Activated CD4-positive, alpha-beta T cell treated with anti-CD3 and anti-CD28 coated beads for 48 hours (primary cell): ENCODE data around the gene STC2.
"Not testable (repeated sequence)": the region's sequence is repeated elsewhere in the genome, so short reads cannot be mapped to it uniquely, and the experiment has no call there.

Experiments
- DNase-seq: peaks from one replicate; pipeline ENCODE4 v3.0.0-alpha.2; 2020

Gene STC2

DNA sequence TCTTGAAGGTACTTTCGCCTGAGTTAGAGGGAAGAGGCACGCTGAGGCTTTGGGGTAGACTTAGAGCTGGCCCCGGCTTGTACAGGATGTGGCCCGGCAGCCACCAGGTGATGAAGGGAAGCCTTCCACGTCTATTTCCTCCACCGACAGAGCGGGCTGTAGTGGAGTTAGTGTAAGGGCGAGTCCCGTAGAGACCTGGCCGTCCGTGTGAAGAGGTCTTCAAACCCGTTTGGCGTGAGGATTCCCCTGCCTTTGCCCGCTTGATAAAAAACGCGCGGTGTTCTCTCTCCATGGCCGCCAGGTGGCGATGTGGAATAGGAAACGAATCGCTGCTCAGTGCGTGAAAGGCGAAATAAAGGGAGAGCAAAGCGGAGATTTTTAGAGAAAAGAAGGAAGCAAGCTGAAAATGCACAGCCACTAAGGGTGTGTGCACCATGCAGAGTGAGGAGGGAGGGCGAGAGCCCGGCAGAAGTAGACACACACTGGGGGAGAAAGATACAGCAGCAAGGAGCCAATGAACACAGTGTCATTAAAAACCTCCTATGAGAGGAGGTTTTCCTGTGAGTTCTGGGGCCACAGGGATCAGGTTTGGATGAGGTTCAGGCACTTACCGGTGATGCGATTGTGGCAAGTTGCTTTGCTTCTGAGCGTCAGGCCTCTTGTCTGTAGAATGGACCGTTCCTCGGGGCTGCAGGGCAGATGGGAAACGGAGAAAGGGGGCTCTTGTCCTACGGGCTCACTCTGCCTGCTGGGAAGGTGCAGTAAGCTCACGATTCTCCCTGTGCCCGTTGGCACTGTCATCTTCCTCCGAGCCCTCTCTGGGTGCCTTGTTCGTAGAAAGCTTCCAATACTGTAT, 34.2 kb downstream of the STC2 start:
- DNase-seq = peak; percentile 82

DNA sequence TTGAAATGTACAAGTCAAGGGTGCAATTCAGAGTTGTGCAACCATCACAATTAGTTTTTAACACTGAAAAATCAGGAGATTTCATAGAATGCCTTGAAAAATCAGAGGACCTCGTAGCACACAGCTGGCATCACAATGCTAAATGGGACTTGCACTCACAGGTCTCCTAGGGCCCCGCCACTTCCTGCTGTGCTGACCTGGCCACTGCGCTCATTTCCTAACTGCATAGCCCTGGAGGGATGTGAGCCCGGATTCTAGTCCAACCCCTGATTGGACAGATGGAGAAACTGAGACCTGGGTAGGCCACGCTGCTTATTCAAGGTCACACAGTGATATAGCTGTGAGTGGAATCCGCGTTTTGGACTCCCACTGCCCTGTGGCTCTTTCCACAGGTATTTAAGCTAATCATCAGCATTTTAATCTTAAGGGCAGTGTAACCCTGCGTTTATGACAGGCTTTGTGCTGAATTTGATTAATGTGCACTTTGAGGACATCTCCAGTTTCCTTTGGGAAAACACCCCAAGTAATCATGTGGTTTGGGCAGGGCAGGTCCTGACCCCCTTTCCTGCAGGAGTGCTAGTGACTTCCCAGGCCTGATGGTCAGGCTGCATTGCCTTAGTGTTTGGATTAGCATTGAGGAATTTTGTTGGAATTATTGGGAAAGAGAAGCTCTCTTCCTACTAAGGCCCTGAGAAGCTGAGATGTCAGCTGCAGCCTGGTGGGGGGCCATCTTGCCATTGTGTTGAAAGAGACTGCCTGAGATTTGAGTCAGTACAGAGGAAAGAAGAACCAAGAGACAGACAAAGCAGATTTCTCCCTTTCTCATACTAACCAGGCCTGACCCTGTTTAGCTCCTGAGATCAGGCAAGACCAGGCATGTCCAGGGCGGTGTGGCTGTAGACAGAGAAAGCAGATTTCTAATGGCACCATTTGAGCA, 36.2 kb downstream of the STC2 start:
- DNase-seq = no peak

DNA sequence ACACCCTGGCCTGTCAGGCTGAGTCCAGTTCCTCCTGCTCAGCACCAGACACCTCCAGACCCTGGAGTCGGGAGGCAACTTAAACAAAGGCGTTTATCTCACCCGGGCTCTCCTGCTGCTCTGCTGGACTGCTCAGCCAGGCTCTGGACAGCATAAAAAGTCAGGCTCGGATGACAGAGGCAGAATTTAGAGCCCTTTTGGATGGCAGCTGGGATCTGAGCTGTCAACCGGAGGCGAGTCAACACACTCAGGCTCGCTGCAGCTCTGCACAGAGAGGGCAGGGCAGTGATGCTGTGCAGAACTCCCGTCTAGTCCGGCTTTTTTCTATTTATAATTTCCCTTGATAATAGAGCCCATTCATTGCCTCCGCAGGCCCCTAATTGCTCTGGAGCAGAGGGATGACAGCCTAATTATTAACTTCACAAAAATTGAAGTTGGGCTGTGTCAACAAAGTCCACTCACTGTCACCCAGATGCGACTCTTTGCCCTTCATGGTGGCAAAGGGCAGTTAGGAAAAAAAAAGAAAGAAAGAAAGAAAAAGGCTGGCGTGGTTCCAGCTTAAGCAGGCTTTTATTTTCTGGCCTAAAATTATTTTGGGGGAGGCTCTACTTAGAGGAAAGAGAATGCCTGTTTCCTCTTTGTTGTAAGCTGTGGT, 37.6 kb downstream of the STC2 start:
- DNase-seq = no peak

- DNase-seq = no peak
Measured at GRCh38 chr5:173289372-173289771, 38.8 kb downstream of the STC2 start.

DNA sequence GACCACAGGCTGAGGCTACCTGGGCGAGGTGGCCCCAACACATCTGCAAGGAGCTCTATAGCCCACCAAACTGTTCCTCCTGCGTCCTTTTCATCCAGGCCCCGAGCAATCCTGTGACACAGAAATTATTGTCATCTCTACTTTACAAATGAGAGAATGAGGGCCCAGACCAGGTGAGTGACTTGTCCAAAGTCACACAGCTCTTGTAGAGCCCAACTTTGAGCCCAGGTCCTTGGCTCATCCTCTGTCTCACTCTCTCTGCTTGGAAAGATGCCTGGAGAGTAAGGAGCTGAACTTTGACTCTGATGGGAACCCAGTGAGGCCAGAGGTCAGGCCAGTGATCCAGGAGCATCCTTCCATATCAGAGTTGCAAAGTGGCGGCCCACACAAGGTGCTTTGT, 39.6 kb downstream of the STC2 start:
- no peak for DNase-seq

- no peak for DNase-seq
Measured at GRCh38 chr5:173287086-173287485, 41.1 kb downstream of the STC2 start.

DNA sequence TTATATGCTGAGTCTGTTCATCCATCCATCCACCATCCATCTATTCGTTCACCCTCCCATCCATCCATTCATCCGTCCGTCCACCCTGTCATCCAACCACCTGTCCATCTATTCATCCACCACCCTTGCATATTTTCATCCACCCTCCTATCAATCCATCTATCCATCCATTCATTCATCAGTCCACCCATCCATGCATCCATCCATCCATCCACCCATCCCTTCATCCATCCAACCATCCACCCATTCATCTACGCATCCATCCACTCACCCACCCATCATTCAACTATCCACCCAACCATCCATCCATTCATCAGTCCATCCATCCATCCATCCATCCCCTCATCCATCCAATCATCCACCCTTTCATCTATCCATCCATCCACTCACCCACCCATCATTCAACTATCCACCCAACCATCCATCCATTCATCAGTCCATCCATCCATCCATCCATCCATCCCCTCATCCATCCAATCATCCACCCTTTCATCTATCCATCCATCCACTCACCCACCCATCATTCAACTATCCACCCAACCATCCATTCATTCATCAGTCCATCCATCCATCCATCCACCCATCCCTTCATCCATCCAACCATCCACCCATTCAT, 43.8 kb downstream of the STC2 start:
- not testable (repeated sequence) for DNase-seq

GRCh38 chr5:173283318-173284288, 44.6 kb downstream of the STC2 start:
- DNase-seq = peak; percentile 87

- DNase-seq = no peak
Measured at GRCh38 chr5:173282916-173283315, 45.3 kb downstream of the STC2 start.

DNA sequence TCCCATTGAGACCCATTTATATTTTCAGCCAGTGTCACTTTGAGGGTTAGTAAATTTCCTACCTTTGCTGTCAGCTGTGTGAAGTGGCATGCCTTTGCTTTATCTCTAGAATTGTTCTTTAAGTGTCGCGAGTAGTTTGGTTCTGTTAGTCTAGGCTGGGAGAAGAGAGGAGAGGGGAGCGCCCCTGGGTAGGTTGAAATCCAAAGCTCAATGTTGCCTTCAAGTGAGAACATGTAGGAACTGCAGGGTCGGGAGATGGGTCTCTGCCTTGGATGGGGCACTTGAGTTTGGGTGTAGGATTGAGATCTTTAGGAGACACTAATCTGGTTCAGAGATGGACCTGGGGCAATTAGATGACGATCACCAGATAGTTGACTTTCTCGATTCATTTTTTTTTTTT, 46.3 kb downstream of the STC2 start:
- DNase-seq = no peak

DNA sequence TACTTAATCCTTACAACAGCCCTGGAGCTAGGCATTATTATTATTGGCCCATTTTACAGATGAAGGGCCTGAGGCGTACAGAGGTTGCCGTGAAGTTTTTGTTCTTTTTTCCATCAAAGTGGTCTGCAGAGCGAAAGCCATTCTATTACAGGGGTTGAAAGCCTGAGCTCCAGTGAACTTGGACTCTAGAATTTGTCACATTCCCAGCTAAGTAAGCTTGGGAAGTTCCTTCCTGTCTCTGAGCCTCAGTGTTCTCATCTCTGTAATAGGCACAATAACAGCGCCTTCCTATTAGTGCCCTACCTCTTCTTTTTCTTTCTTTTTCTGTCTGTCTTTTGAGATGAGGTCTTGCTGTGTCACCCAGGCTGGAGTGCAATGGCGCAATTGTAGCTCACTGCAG, 49.0 kb downstream of the STC2 start:
- no peak for DNase-seq

DNA sequence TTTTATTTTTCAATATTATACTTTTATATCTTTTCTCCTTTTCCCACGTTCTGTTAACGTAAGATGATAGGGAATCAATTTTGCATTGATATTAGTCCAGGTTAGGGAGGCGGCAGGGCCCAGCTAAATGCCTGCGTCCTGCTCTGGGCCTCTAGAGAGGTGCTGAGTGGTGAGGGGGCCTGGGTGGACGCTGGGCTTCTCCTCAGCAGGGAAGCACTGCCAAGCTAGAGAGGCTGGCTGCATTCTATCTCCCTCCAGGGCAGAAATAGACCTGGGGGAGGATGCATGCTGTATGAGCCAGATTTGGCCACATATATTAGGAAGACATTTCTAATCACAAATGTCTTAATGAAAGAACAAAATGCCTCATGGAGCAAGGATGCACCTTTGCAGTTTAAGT, 49.6 kb downstream of the STC2 start:
- no peak for DNase-seq

DNA sequence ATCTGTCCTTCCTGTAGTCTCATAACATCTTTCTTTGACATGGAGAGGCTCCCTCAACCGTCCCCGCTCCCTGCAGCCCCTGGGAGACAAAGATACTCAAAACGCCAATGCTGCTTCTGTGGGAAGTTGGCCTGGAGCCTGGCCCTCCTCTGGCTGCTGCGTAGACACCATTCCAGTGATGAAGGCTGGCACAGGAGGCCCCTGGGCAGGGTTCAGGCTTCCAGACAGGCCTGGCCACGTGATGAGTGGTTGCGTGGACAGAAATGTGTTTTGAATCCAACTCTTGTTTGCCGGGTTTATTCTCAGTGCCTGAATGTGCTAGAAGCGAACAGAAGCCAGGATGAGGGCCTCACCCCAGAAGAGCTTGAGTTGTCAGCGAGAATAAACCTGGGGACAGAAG, 50.0 kb downstream of the STC2 start:
- no peak for DNase-seq

DNA sequence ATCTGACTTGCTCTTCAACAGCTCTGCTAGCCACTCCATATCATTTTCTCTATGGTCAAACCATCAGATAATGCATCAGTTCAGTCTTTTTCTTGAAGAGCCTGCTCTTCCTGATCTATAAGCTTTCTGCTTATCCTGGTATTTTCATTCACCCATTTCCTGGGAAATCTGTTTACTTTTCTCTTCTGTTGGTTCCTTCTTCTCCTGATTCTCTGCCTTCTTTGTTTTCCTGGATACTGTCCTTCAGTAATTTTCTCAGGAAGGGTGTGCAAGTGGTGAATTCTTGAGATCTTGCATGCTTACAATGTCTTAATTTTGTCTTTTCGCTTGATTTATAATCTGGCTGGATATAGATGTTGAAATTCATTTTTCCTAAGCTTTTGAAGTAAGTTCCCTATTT, 53.4 kb downstream of the STC2 start:
- DNase-seq = no peak

DNA sequence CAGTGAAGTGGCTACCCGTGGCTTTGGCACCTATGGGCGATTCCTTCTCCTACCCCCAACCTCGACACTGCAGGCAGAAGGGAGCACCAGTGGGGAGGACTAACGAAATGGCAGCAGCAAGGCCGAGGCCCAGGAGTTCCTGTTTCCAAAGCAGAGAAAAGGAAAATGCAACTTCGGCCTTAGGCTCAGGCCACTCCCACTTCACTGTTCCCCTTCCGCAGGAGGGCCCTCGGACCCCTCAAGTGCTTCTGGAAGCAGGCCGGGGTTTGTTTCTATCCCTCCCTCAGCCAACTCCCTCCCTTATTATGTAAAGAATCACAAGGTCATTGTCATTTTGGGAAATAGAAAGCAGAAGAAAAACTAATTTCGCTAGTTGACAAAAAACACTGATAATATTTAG, 56.8 kb downstream of the STC2 start:
- no peak for DNase-seq

DNA sequence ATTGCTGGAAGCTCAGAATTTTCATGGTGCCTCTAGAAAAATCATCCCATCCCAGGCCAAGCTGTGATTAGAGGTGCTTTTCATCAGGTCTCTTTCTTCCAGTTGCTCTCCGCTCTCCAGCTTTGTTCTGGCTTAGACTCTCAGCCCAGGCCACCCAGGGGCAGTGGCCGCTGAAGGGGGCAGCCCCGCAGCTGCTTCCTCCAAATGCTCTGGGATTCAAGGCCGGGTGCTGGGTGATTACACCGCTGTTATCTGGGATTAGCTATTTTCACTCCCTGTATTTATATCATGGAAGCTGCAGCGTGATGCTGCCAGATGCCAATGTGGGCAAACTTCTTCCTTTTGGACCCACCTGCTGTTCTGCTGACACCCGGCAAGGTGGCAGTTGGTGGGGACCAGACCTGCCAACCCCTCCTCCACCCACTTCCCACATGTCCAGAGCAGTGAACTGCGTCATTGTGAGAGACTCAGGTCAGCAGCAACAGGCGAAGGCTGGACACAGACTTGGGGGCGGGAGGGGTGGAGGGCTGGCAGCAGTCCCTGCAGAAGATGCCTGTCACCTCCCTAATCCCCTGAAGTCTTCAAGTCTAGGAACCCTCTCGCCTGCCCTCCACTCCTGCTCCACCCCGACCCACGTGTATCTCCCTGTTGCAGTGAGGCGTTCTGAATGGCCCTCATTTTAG, 59.3 kb downstream of the STC2 start:
- no peak for DNase-seq

DNA sequence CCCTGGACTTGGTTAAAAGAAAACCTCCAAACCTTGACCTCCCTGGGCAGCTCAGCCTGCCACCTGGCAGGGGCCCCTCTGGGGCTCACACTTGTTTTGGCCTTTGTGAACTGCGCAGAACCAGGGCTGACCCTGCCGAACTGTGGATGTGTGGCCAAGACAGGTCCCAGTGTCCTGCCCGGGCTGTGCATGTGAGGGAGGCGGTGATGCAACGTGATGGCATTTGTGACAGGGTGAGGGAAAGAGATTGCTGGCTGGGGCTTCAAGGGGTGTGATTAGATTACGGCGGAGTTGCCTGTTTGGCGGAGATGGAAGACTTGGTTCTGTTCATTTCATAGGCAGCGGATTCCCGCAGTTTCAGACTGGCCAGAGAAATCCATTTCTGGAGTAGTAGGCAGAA, 62.8 kb downstream of the STC2 start:
- no peak for DNase-seq
